K562 (cell line): Measurements from ENCODE around the gene NF2. TPM values are rescaled to one million over a fixed set of nuclear protein-coding genes. Genes with fewer than 3 reads are reported as not detected.

Experiments
- ATAC-seq: fragments of 200-7000 bp; cut with Tn5 transposase; 3 replicates; pipeline ENCODE4 v1.9.1; 2020; ENCODE audit warnings: moderate library complexity
- BruUV-seq: library from RNA; stranded (reverse); fragments of 400-500 nt; replicated peaks from 2 replicates; lab custom pipeline; 2021; lab: Mats Ljungman, UMichigan
- CTCF ChIA-PET: fragments of 300-600 bp; formaldehyde crosslinking; extraction: SDS; loops from one replicate; lab custom pipeline; 2021; ENCODE audit warnings: low intra/inter-chr PET ratio; lab: Yijun Ruan, JAX
- POLR2A ChIA-PET: fragments of 300-600, 350-650 bp; sonication (Branson Sonifier 250); formaldehyde crosslinking; extraction: SDS; loops from one replicate; lab custom pipeline; 2021; ENCODE audit warnings: antibody characterized with exemption, inconsistent platforms; lab: Yijun Ruan, JAX
- DNase-seq, 4 experiments: peaks; one replicate each; pipeline versions ENCODE4 v3.0.0 to v3.0.0-alpha.2; 2011 to 2018; ENCODE audit warnings: low spot score in 3 of 4, mixed read lengths in 3 of 4; ENCODE audit errors: extremely low read depth in 1 of 4
- FAIRE-seq: peaks from 2 replicates; lab custom pipeline; 2011; peaks lifted over from hg19 to GRCh38; lab: Jason Lieb, UNC
- H2AFZ ChIP-seq: 2 replicates; pipeline ENCODE4 v1.6.0; 2011; ENCODE audit warnings: low read depth, low read length, control low read depth, inconsistent platforms
- H3K27ac ChIP-seq: fragments of 200-600 bp; 3 replicates; pipeline ENCODE4 v1.8.0; 2011; ENCODE audit warnings: low read depth, mild to moderate bottlenecking, control low read depth, inconsistent platforms, low read length, moderate library complexity, mixed read lengths; ENCODE audit errors: extremely low read depth
- H3K27me3 ChIP-seq, 2 experiments: fragments of 300-600 bp in 1 of 2; 2 replicates in 1 of 2; 3 replicates in 1 of 2; pipeline versions ENCODE4 v1.6.0 to v1.8.0; 2011; ENCODE audit warnings: inconsistent platforms in 2 of 2, low read length in 2 of 2, mild to moderate bottlenecking in 1 of 2, mixed read lengths in 1 of 2, moderate library complexity in 1 of 2; ENCODE audit not compliant: control insufficient read depth in 2 of 2, insufficient read depth in 2 of 2
- H3K36me3 ChIP-seq: fragments of 300-600 bp; 3 replicates; pipeline ENCODE4 v1.8.0; 2011; ENCODE audit warnings: mild to moderate bottlenecking, low read length, inconsistent platforms; ENCODE audit not compliant: control insufficient read depth, insufficient read depth
- H3K4me1 ChIP-seq, 2 experiments: fragments of 200-600 bp in 1 of 2; replicated peaks in 1 of 2; 2 replicates in 1 of 2; 3 replicates in 1 of 2; pipeline versions ENCODE4 v1.5.1 to v1.8.0; 2011; ENCODE audit warnings: inconsistent platforms in 2 of 2, low read length in 2 of 2, mild to moderate bottlenecking in 1 of 2, mixed read lengths in 1 of 2, moderate library complexity in 1 of 2; ENCODE audit not compliant: control insufficient read depth in 2 of 2, insufficient read depth in 2 of 2
- H3K4me2 ChIP-seq: 2 replicates; pipeline ENCODE4 v1.6.1; 2011; ENCODE audit warnings: low read length, control low read depth, inconsistent platforms, mixed read lengths; ENCODE audit not compliant: insufficient read depth
- H3K4me3 ChIP-seq: fragments of 200-600 bp; sonication (generic), shearing (Covaris generic); 2 replicates; pipeline ENCODE4 v1.5.1; 2016; ENCODE audit warnings: control low read depth, inconsistent platforms
- H3K79me2 ChIP-seq: fragments of 200-600 bp; 3 replicates; pipeline ENCODE4 v1.8.0; 2011; ENCODE audit warnings: low read length, inconsistent platforms; ENCODE audit not compliant: control insufficient read depth, insufficient read depth
- H3K9ac ChIP-seq, 2 experiments: 2 replicates each; pipeline versions ENCODE4 v1.6.0 to v1.6.1; 2011; ENCODE audit warnings: low read depth in 2 of 2, low read length in 2 of 2, control low read depth in 1 of 2, inconsistent platforms in 1 of 2, mild to moderate bottlenecking in 1 of 2, mixed read lengths in 1 of 2; ENCODE audit not compliant: insufficient read depth in 1 of 2
- H3K9me1 ChIP-seq: one replicate; pipeline ENCODE4 v1.6.0; 2011; ENCODE audit warnings: inconsistent platforms, mild to moderate bottlenecking, low read length, moderate library complexity; ENCODE audit not compliant: control insufficient read depth, insufficient read depth
- H3K9me3 ChIP-seq: replicated peaks from 2 replicates; pipeline ENCODE4 v1.5.1; 2011; ENCODE audit warnings: low read depth, low read length, inconsistent platforms; ENCODE audit not compliant: control insufficient read depth, insufficient read depth
- H4K20me1 ChIP-seq: replicated peaks from 2 replicates; pipeline ENCODE4 v1.6.1; 2011; ENCODE audit warnings: low read length, inconsistent platforms, mixed read lengths; ENCODE audit not compliant: control insufficient read depth, insufficient read depth
- BACH1 ChIP-seq: fragments of 200-800 bp; sonication (Bioruptor generic); IDR thresholded peaks from 2 replicates; pipeline ENCODE4 v1.6.1; 2016; ENCODE audit warnings: missing genetic modification characterization, missing compliant biosample characterization
- BCL6 ChIP-seq: fragments of 250-450 bp; sonication (Bioruptor Pico); IDR thresholded peaks from 2 replicates; pipeline ENCODE4 v1.4.0; 2020
- CBX1 ChIP-seq: sonication (generic); IDR thresholded peaks from 2 replicates; pipeline ENCODE4 v1.6.1; 2016; ENCODE audit warnings: antibody characterized with exemption, low read depth, mild to moderate bottlenecking
- CEBPB ChIP-seq: fragments of 450-650 bp; IDR thresholded peaks from 2 replicates; pipeline ENCODE4 v1.6.1; 2016; ENCODE audit warnings: missing genetic modification characterization, missing compliant biosample characterization
- CHAMP1 ChIP-seq: fragments of 450-650 bp; IDR thresholded peaks from 2 replicates; pipeline ENCODE4 v1.6.1; 2016; ENCODE audit warnings: mild to moderate bottlenecking
- ETV6 ChIP-seq, 3 experiments: fragments of 150-350 bp in 1 of 3; sonication (generic) in 1 of 3; formaldehyde crosslinking in 1 of 3; IDR thresholded peaks; 2 replicates each; pipeline versions ENCODE4 v1.6.1 to v1.8.0; 2014 to 2022; ENCODE audit warnings: borderline replicate concordance in 2 of 3, low read depth in 2 of 3, antibody characterized with exemption in 1 of 3, low read length in 1 of 3, mild to moderate bottlenecking in 1 of 3, missing genetic modification reagents in 1 of 3
- HIVEP1 ChIP-seq: fragments of 250-450 bp; sonication (Bioruptor Pico); IDR thresholded peaks from 2 replicates; pipeline ENCODE4 v1.4.0; 2020; ENCODE audit warnings: mild to moderate bottlenecking
- NR0B1 ChIP-seq: fragments of 450-650 bp; IDR thresholded peaks from one replicate; pipeline ENCODE4 v1.6.1; 2018; ENCODE audit warnings: mild to moderate bottlenecking, moderate library complexity; ENCODE audit not compliant: partially characterized antibody
- POLR2AphosphoS5 ChIP-seq: IDR thresholded peaks from 2 replicates; pipeline ENCODE4 v1.6.1; 2011; ENCODE audit warnings: mild to moderate bottlenecking, low read depth, low read length, moderate library complexity; ENCODE audit not compliant: control insufficient read depth, insufficient read depth
- RAD21 ChIP-seq, 2 experiments: fragments of 250-450 bp in 1 of 2; fragments of 450-650 bp in 1 of 2; sonication (Bioruptor Pico) in 1 of 2; formaldehyde crosslinking in 1 of 2; IDR thresholded peaks in 1 of 2; conservative IDR thresholded peaks in 1 of 2; 2 replicates each; pipeline versions ENCODE4 v1.4.0 to v1.8.0; 2020 to 2022; ENCODE audit warnings: mild to moderate bottlenecking in 2 of 2, moderate library complexity in 1 of 2
- RHOXF2B ChIP-seq: fragments of 250-450 bp; sonication (Bioruptor Pico); conservative IDR thresholded peaks from 2 replicates; pipeline ENCODE4 v1.5.1; 2021
- SAP30 ChIP-seq: fragments of 200-600 bp; sonication (generic); IDR thresholded peaks from 2 replicates; pipeline ENCODE4 v1.6.1; 2012; ENCODE audit warnings: borderline replicate concordance, low read depth, mild to moderate bottlenecking, moderate library complexity, low read length, control low read depth, inconsistent platforms; ENCODE audit not compliant: insufficient read depth, poor library complexity, severe bottlenecking
- SMAD1 ChIP-seq: fragments of 150-350 bp; IDR thresholded peaks from 2 replicates; pipeline ENCODE4 v1.6.1; 2014; ENCODE audit warnings: low read length, low read depth; ENCODE audit not compliant: partially characterized antibody
- SRSF9 ChIP-seq: fragments of 200-400 bp; formaldehyde crosslinking; IDR thresholded peaks from 2 replicates; pipeline ENCODE4 v1.6.1; 2017; ENCODE audit warnings: low read depth, low read length, borderline replicate concordance
- TCF3 ChIP-seq: sonication (generic); formaldehyde crosslinking; IDR thresholded peaks from 2 replicates; pipeline ENCODE4 v1.4.0; 2020; ENCODE audit warnings: mild to moderate bottlenecking, missing genetic modification reagents
- ZNF507 ChIP-seq: conservative IDR thresholded peaks from 2 replicates; pipeline ENCODE4 v1.6.1; 2017; ENCODE audit warnings: missing genetic modification characterization, missing compliant biosample characterization
- ZNF583 ChIP-seq: fragments of 250-450 bp; sonication (Bioruptor Pico); IDR thresholded peaks from 2 replicates; pipeline ENCODE4 v1.4.0; 2020
- ZNF740 ChIP-seq, 3 experiments: fragments of 200-800 bp in 1 of 3; sonication (Bioruptor generic) in 1 of 3; sonication (generic) in 1 of 3; formaldehyde crosslinking in 1 of 3; IDR thresholded peaks; 2 replicates each; pipeline versions ENCODE4 v1.6.1 to v1.8.0; 2016 to 2022; ENCODE audit warnings: mild to moderate bottlenecking in 2 of 3, missing compliant biosample characterization in 2 of 3, missing genetic modification characterization in 2 of 3, missing genetic modification reagents in 1 of 3
- WGBS: fragments of 100-300 bp; shearing (Covaris generic); methylation state at CpG from one replicate; pipeline ENCODE4 v1.1.6; 2016; ENCODE audit warnings: low coverage, mixed read lengths; ENCODE audit not compliant: insufficient coverage; ENCODE audit errors: missing lambda C conversion rate; 5-methylcytosine and 5-hydroxymethylcytosine counted together
- in situ Hi-C: fragments of 300-500 bp; cut with MboI; formaldehyde crosslinking; loops from 4 replicates; pipeline ENCODE4 v1.15.0; 2018; ENCODE audit warnings: inconsistent platforms, mixed read lengths
- intact Hi-C: fragments of 100-400 bp; cut with micrococcal nuclease; formaldehyde crosslinking; loops from 2 replicates; pipeline ENCODE4 v1.14.2; 2022
- polyA plus RNA-seq, 8 experiments: library from polyadenylated mRNA; depleted of rRNA in 4 of 8; stranded (reverse) in 5 of 8; unstranded in 3 of 8; fragments of >200 nt; fragmentation: Nextera tagmentation in 2 of 8; fragmentation: Illumina TruSeq in 1 of 8; extraction: Ambion mirVana in 2 of 8; extraction: Trizol in 1 of 8; gene quantifications; 2 replicates each; pipeline versions ENCODE4 v1.2.1 to v1.2.3, GENCODE V29; 2011 to 2014; ENCODE audit warnings: inconsistent platforms in 1 of 8, missing spikeins in 1 of 8
- total RNA-seq, 7 experiments: library from RNA; depleted of rRNA in 6 of 7; stranded (reverse); fragments of >200 nt in 6 of 7; fragmentation: Illumina TruSeq in 2 of 7; extraction: Trizol in 2 of 7; gene quantifications; 2 replicates each; pipeline versions ENCODE4 v1.2.1 to v1.2.3, GENCODE V29; 2011 to 2021; ENCODE audit warnings: low replicate concordance in 1 of 7

Gene NF2
- total and polyA plus RNA-seq, 9 of the 15 experiments (the other 6 are each of a cell fraction or from before 2014, with no cell fraction given) = 2.2 to 32.5 (median 15.2) TPM

DNA sequence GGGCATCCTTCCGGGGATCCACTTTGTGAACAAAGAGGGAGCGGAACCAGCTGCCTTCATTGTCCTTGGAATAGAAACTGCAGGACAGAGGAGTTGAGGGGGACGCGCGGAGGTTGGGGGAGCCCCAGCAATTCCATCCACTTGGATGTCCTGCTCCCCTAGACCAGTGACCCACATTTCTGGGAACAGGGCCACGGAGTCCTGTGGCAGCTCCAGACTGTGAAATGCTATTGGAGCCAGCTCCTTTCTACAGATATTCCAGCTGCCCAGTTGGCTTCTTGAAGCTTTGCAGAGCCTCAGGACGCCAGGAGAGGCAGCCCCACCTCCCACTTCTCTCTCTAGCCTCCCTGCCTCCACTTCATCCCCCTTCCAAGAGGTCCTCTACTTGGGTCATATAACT lies 33.0 kb upstream of the NF2 start:
- ATAC-seq (no peak), FAIRE-seq (no peak), DNase-seq (no peak)
- H2AFZ ChIP-seq = no peak overlapping the region
- peaks cover 9 to 20% of the 10 kb centered on the region in 2 experiments; a peak in 4 of 5 replicates for H3K4me1 ChIP-seq
- no peak overlapping the region for H3K4me2 ChIP-seq
- CTCF ChIA-PET = no interaction called here
- POLR2A ChIA-PET = interaction anchor here (0.6 kb wide), 1 partner anchor 11 kb away, joined by 3 read pairs; no protein-coding TSS in a partner anchor
- 66% methylated on average over 2 of the region's 7 CpGs for WGBS
- no peaks in the 10 kb centered on the region for H3K27me3 ChIP-seq
- H3K27ac ChIP-seq = no peak overlapping the region
- H3K9ac ChIP-seq = peak overlapping the region in 1 of 2 experiments; percentile 26; a peak in 1 of 4 replicates
- TF ChIP-seq ETV6 (IDR thresholded peaks at IDR 0.05; ENCODE audit: borderline replicate concordance in 1 of 2, low read depth in 2 of 2, low read length in 1 of 2) (no peak), ETV6 (CRISPR knock-in tag; IDR thresholded peaks at IDR 0.05; ENCODE audit: borderline replicate concordance) (no peak), SMAD1 (no peak), BACH1 (tag) (no peak), TCF3 (CRISPR knock-in tag) (no peak), ZNF583 (CRISPR knock-in tag) (no peak), SAP30 (no peak), BCL6 (CRISPR knock-in tag) (no peak), RHOXF2B (CRISPR knock-in tag) (no peak), RAD21 (CRISPR knock-in tag; conservative IDR thresholded peaks at IDR 0.05 in 1 of 2, IDR thresholded peaks at IDR 0.05 in 1 of 2) (no peak), SRSF9 (no peak), CEBPB (tag) (no peak), NR0B1 (no peak), HIVEP1 (CRISPR knock-in tag) (no peak), ZNF507 (tag) (no peak), POLR2AphosphoS5 (no peak), CBX1 (no peak), CHAMP1 (no peak), ZNF740 (CRISPR knock-in tag; IDR thresholded peaks at IDR 0.05) (no peak), ZNF740 (tag; IDR thresholded peaks at IDR 0.05) (no peak)
- H3K9me3 ChIP-seq = no peaks in the 10 kb centered on the region
- no peaks in the 10 kb centered on the region for H3K79me2 ChIP-seq
- H3K9me1 ChIP-seq = no peaks in the 10 kb centered on the region
- H3K4me3 ChIP-seq = no peak overlapping the region
- H3K36me3 ChIP-seq = peaks cover 15% of the 10 kb centered on the region; the same call in 1 of the 3 replicates
- no peaks in the 10 kb centered on the region for H4K20me1 ChIP-seq
- BruUV-seq = no TSS peak
- intact Hi-C loops (no loop called here), in situ Hi-C loops (no loop called here)
